Gastrocnemius medialis (tissue), 4 donors: ENCODE data around the gene C2orf69. TPM values are rescaled to one million over a fixed set of nuclear protein-coding genes. Genes with fewer than 3 reads are reported as not detected.

ENCODE experiments used
- ATAC-seq, 2 donors: fragments of 150-250 bp; one replicate each; pipeline ENCODE4 v1.9.1; 2016
- DNase-seq, 2 donors: peaks; one replicate each; pipeline ENCODE4 v3.0.0-alpha.2; 2019
- H3K27ac ChIP-seq, 4 donors: fragments of 200-600 bp; sonication (generic); 1 replicate in 1 of 4; 2 replicates in 3 of 4; pipeline ENCODE4 v1.5.1; 2016 to 2018; ENCODE audit warnings: mild to moderate bottlenecking in 2 of 4, moderate library complexity in 1 of 4
- H3K27me3 ChIP-seq, 3 donors: fragments of 200-600 bp; sonication (generic) in 2 of 3; 1 replicate in 1 of 3; 2 replicates in 2 of 3; pipeline versions ENCODE4 v1.5.1 to v1.6.0; 2016 to 2019; ENCODE audit warnings: mild to moderate bottlenecking in 1 of 3, moderate library complexity in 1 of 3
- H3K36me3 ChIP-seq, 2 donors: fragments of 200-600 bp; sonication (generic) in 1 of 2; one replicate each; pipeline ENCODE4 v1.5.1; 2017 to 2018
- H3K4me1 ChIP-seq, 2 donors: fragments of 200-600 bp; sonication (generic) in 1 of 2; one replicate each; pipeline ENCODE4 v1.5.1; 2016 to 2017; ENCODE audit warnings: mild to moderate bottlenecking in 2 of 2
- H3K4me3 ChIP-seq, 4 donors: fragments of 200-600 bp; sonication (generic) in 3 of 4; 1 replicate in 1 of 4; 2 replicates in 3 of 4; pipeline ENCODE4 v1.5.1; 2016 to 2019; ENCODE audit warnings: mild to moderate bottlenecking in 2 of 4
- H3K9me3 ChIP-seq, 3 donors: fragments of 200-600 bp; sonication (generic) in 2 of 3; 1 replicate in 1 of 3; 2 replicates in 2 of 3; pipeline ENCODE4 v1.5.1; 2016 to 2019
- CTCF ChIP-seq, 5 experiments: fragments of 450-650 bp in 3 of 5; fragments of 200-600 bp in 2 of 5; sonication (generic) in 2 of 5; IDR thresholded peaks in 4 of 5; conservative IDR thresholded peaks in 1 of 5; 1 replicate in 4 of 5; 2 replicates in 1 of 5; pipeline ENCODE4 v1.5.1; 2016 to 2019; ENCODE audit warnings: antibody characterized with exemption in 5 of 5, mild to moderate bottlenecking in 3 of 5, moderate library complexity in 3 of 5
- POLR2A ChIP-seq, 2 donors: fragments of 450-650 bp; IDR thresholded peaks; one replicate each; pipeline ENCODE4 v1.6.1; 2017; ENCODE audit warnings: antibody characterized with exemption in 2 of 2, mild to moderate bottlenecking in 2 of 2, moderate library complexity in 2 of 2
- in situ Hi-C, 4 donors: fragments of 200-750 bp; cut with MboI; loops; one replicate each; pipeline versions ENCODE4 v1.15.0 to v1.8.0; 2017; ENCODE audit warnings: low sequenced_read_pairs in 4 of 4
- intact Hi-C: fragments of 100-400 bp; cut with DNase I; formaldehyde crosslinking; loops from one replicate; pipeline ENCODE4 v1.15.1; 2023; ENCODE audit warnings: low total_unique reads
- total RNA-seq, 4 donors: library from RNA; depleted of rRNA; stranded (reverse); fragments of >200 nt; gene quantifications; one replicate each; pipeline versions ENCODE4 v1.1.0 to v1.2.3, GENCODE V29; 2016

The C2orf69 gene
- total RNA-seq, 4 donors from 2014 or later, result 5.5 to 11.4 (median 9.3) TPM

GRCh38 chr2:199932312-199932855 is 21.3 kb downstream of the C2orf69 start:
- H3K27ac ChIP-seq, result no peak overlapping the region
- ATAC-seq (no peak), DNase-seq (no peak)
- in situ Hi-C loops (no loop called here), intact Hi-C loops (no loop called here)
- peaks cover 0 to 43% of the 10 kb centered on the region in 2 donors for H3K36me3 ChIP-seq
- no peaks in the 10 kb centered on the region for H3K9me3 ChIP-seq
- peaks cover 0 to 3% of the 10 kb centered on the region in 2 donors for H3K4me1 ChIP-seq
- TF ChIP-seq POLR2A (IDR thresholded peaks at IDR 0.05) (no peak), CTCF (IDR thresholded peaks at IDR 0.05 in 4 of 5, conservative IDR thresholded peaks at IDR 0.05 in 1 of 5) (no peak)
- no peaks in the 10 kb centered on the region for H3K27me3 ChIP-seq
- H3K4me3 ChIP-seq, result no peak overlapping the region

- TF ChIP-seq CTCF (IDR thresholded peaks at IDR 0.05 in 4 of 5, conservative IDR thresholded peaks at IDR 0.05 in 1 of 5) (no peak), POLR2A (IDR thresholded peaks at IDR 0.05) (no peak)
- H3K4me3 ChIP-seq, result no peak overlapping the region
- no peaks in the 10 kb centered on the region for H3K27me3 ChIP-seq
- ATAC-seq, result no peak
- intact Hi-C loops, result no loop called here
- H3K27ac ChIP-seq, result no peak overlapping the region
- in situ Hi-C loops, result no loop called here
- no peaks in the 10 kb centered on the region for H3K9me3 ChIP-seq
- no peak for DNase-seq
- H3K36me3 ChIP-seq, result peaks cover 0 to 50% of the 10 kb centered on the region in 2 donors
- peaks cover 0 to 6% of the 10 kb centered on the region in 2 donors for H3K4me1 ChIP-seq
Measured at GRCh38 chr2:199933466-199933865, 22.4 kb downstream of the C2orf69 start.

- peaks cover 0 to 6% of the 10 kb centered on the region in 2 donors for H3K4me1 ChIP-seq
- H3K9me3 ChIP-seq, result no peaks in the 10 kb centered on the region
- no peak overlapping the region for H3K27ac ChIP-seq
- H3K36me3 ChIP-seq, result peaks cover 0 to 36% of the 10 kb centered on the region in 2 donors
- no peaks in the 10 kb centered on the region for H3K27me3 ChIP-seq
- ATAC-seq (no peak), DNase-seq (no peak)
- intact Hi-C loops (no loop called here), in situ Hi-C loops (no loop called here)
- TF ChIP-seq POLR2A (IDR thresholded peaks at IDR 0.05) (no peak), CTCF (IDR thresholded peaks at IDR 0.05 in 4 of 5, conservative IDR thresholded peaks at IDR 0.05 in 1 of 5) (no peak)
- H3K4me3 ChIP-seq, result no peak overlapping the region
Measured at GRCh38 chr2:199936554-199936953, 25.5 kb downstream of the C2orf69 start.

- no peak overlapping the region for H3K4me3 ChIP-seq
- no peak for DNase-seq
- TF ChIP-seq POLR2A (IDR thresholded peaks at IDR 0.05), result no peak
- TF ChIP-seq CTCF (IDR thresholded peaks at IDR 0.05 in 4 of 5, conservative IDR thresholded peaks at IDR 0.05 in 1 of 5), result peak in 1 of 5 experiments; percentile 25
- peaks cover 0 to 6% of the 10 kb centered on the region in 2 donors for H3K4me1 ChIP-seq
- in situ Hi-C loops (no loop called here), intact Hi-C loops (no loop called here)
- peaks cover 0 to 26% of the 10 kb centered on the region in 2 donors for H3K36me3 ChIP-seq
- ATAC-seq, result peak in 1 of 2 donors; percentile 68
- no peaks in the 10 kb centered on the region for H3K9me3 ChIP-seq
- H3K27me3 ChIP-seq, result no peaks in the 10 kb centered on the region
- H3K27ac ChIP-seq, result no peak overlapping the region
Measured at GRCh38 chr2:199940373-199940772, 29.3 kb downstream of the C2orf69 start.

- Histone ChIP-seq H3K9me3 (no peaks in the 10 kb centered on the region), H3K27ac (no peak overlapping the region), H3K4me3 (no peak overlapping the region), H3K36me3 (peaks cover 0 to 46% of the 10 kb centered on the region in 2 donors), H3K4me1 (no peaks in the 10 kb centered on the region), H3K27me3 (no peaks in the 10 kb centered on the region)
- TF ChIP-seq CTCF (IDR thresholded peaks at IDR 0.05 in 4 of 5, conservative IDR thresholded peaks at IDR 0.05 in 1 of 5), result no peak
- TF ChIP-seq POLR2A (IDR thresholded peaks at IDR 0.05), result no peak
- in situ Hi-C loops, result no loop called here
- DNase-seq (no peak), ATAC-seq (no peak)
- intact Hi-C loops, result no loop called here
Measured at GRCh38 chr2:199943373-199943772, 32.3 kb downstream of the C2orf69 start.
